Esophagus squamous epithelium (tissue), 4 donors: ENCODE measurements around the gene CCDC160.

Experiments used
- POLR2A ChIP-seq, 4 donors: fragments of 450-650 bp; IDR thresholded peaks; one replicate each; pipeline ENCODE4 v1.6.1; 2017; ENCODE audit warnings: antibody characterized with exemption in 4 of 4, mild to moderate bottlenecking in 4 of 4, moderate library complexity in 3 of 4
- TF ChIP-seq, protein P1 (sequence below), 6 experiments: fragments of 450-650 bp in 4 of 6; fragments of 200-600 bp in 2 of 6; sonication (generic) in 2 of 6; IDR thresholded peaks; one replicate each; pipeline ENCODE4 v1.5.1; 2016 to 2019; ENCODE audit warnings: antibody characterized with exemption in 6 of 6, mild to moderate bottlenecking in 4 of 6, moderate library complexity in 4 of 6

DNA sequence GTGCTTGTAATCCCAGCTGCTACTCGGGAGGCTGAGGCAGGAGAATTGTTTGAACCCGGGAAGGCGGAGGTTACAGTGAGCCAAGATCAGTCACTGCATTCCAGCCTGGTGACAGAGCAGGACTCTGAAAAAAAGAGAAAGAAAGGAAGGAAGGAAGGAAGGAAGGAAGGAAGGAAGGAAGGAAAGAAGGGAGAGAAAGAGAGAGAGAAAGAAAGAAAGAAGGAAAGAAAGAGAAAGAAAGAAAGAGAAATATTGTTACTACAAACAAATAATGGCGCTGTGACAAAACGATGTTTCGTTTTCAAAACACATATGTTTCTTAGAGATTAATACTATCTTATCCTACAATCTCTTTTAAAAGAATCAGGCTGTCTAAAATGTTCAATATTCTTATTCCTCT lies 42.1 kb upstream of the CCDC160 start:
- no peak for TF ChIP-seq POLR2A (IDR thresholded peaks at IDR 0.05)
- TF ChIP-seq, protein P1, sequence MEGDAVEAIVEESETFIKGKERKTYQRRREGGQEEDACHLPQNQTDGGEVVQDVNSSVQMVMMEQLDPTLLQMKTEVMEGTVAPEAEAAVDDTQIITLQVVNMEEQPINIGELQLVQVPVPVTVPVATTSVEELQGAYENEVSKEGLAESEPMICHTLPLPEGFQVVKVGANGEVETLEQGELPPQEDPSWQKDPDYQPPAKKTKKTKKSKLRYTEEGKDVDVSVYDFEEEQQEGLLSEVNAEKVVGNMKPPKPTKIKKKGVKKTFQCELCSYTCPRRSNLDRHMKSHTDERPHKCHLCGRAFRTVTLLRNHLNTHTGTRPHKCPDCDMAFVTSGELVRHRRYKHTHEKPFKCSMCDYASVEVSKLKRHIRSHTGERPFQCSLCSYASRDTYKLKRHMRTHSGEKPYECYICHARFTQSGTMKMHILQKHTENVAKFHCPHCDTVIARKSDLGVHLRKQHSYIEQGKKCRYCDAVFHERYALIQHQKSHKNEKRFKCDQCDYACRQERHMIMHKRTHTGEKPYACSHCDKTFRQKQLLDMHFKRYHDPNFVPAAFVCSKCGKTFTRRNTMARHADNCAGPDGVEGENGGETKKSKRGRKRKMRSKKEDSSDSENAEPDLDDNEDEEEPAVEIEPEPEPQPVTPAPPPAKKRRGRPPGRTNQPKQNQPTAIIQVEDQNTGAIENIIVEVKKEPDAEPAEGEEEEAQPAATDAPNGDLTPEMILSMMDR (IDR thresholded peaks at IDR 0.05), result no peak
